ENCODE measurements around the gene ERAS. TPM values are rescaled to one million over a fixed set of nuclear protein-coding genes. Genes with fewer than 3 reads are reported as not detected.

The ERAS gene
- polyA plus RNA-seq, 1 donor from 2014 or later = 3.6 TPM

DNA sequence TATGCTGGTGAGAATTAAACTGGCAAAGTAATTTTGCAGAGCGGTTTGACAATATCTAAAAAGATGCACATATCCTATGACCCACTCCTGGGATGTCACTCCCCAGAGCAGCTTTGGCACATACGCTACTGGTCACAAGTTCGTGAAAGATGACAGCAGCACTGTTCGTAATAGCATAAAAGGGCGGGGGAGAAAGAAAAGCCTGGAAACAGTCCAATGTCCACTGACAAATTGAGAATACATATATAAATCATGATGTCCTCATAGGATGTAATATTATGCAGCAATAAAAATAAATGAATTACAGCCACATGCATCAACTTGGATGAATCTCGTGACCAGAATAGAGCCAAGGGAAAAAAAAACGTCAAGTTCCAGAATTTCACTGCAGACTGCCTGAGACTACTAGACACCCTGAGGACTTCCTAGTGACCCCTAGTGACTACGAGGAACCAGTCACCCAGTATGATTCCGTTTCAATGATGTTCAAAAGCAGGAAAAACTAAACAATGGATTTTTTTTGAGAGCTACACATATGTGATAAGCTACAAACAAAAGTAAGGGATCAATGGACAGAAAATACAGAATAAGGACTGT is 7.3 kb downstream of the ERAS start:
- H3K27me3 ChIP-seq (ENCODE audit: insufficient read depth, low read depth, low read length) = peaks cover 12% of the 10 kb centered on the region
- H3F3A ChIP-seq (ENCODE audit: insufficient read depth, low read length, poor library complexity, severe bottlenecking) = no peaks in the 10 kb centered on the region
- H4K20me1 ChIP-seq (ENCODE audit: insufficient read depth) = no peaks in the 10 kb centered on the region
- no peaks in the 10 kb centered on the region for H3K36me3 ChIP-seq (ENCODE audit: insufficient read depth, low read length)
- no peak overlapping the region for H2AFZ ChIP-seq (ENCODE audit: low read depth, low read length)
- no peaks in the 10 kb centered on the region for H3K9me2 ChIP-seq (ENCODE audit: insufficient read depth, low read length)
- no peaks in the 10 kb centered on the region for H3K9me3 ChIP-seq (ENCODE audit: low read length)
- H3K9ac ChIP-seq (ENCODE audit: low read length) = peak overlapping the region; percentile 89
- H3K79me2 ChIP-seq (replicated peaks; ENCODE audit: insufficient read depth, low read length) = peaks cover 20% of the 10 kb centered on the region
- peak overlapping the region; percentile 87 for H3K27ac ChIP-seq (ENCODE audit: low read length)
- no peak for TF ChIP-seq EZH2 (IDR thresholded peaks at IDR 0.05; ENCODE audit: borderline replicate concordance, insufficient read depth, low read length, poor library complexity, severe bottlenecking)
- no peak for TF ChIP-seq RAD21 (conservative IDR thresholded peaks at IDR 0.05)
- TF ChIP-seq, protein P1, sequence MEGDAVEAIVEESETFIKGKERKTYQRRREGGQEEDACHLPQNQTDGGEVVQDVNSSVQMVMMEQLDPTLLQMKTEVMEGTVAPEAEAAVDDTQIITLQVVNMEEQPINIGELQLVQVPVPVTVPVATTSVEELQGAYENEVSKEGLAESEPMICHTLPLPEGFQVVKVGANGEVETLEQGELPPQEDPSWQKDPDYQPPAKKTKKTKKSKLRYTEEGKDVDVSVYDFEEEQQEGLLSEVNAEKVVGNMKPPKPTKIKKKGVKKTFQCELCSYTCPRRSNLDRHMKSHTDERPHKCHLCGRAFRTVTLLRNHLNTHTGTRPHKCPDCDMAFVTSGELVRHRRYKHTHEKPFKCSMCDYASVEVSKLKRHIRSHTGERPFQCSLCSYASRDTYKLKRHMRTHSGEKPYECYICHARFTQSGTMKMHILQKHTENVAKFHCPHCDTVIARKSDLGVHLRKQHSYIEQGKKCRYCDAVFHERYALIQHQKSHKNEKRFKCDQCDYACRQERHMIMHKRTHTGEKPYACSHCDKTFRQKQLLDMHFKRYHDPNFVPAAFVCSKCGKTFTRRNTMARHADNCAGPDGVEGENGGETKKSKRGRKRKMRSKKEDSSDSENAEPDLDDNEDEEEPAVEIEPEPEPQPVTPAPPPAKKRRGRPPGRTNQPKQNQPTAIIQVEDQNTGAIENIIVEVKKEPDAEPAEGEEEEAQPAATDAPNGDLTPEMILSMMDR (IDR thresholded peaks at IDR 0.05; ENCODE audit: poor library complexity, severe bottlenecking) = peak; percentile 45
- no peak for TF ChIP-seq TAF1 (IDR thresholded peaks at IDR 0.05; ENCODE audit: low read depth)
- TF ChIP-seq POLR2AphosphoS5 (IDR thresholded peaks at IDR 0.05) = no peak
- peak overlapping the region; percentile 82 for H3K4me2 ChIP-seq (ENCODE audit: low read length)
- peak overlapping the region; percentile 84 for H3K4me3 ChIP-seq (ENCODE audit: low read length)

DNA sequence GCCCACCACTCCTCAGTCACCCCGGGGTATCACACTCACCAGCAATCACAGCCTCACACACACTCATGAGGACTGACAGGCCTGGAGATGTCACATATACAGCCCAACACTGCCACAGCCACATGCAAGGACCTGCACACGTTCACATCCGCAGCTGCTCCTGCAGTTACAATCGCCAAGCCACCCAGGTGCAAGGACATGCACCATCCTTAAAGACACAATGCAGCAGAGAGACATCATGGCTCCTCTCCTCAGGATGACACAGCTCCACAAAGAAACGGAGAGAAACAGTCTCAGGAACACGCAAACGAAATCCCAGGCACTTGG is 8.0 kb downstream of the ERAS start:
- Histone ChIP-seq H3K27ac (ENCODE audit: low read length) (peak overlapping the region; percentile 87), H3K4me2 (ENCODE audit: low read length) (no peak overlapping the region), H3K9ac (ENCODE audit: low read length) (peak overlapping the region; percentile 89), H3K36me3 (ENCODE audit: insufficient read depth, low read length) (no peaks in the 10 kb centered on the region), H4K20me1 (ENCODE audit: insufficient read depth) (no peaks in the 10 kb centered on the region), H3F3A (ENCODE audit: insufficient read depth, low read length, poor library complexity, severe bottlenecking) (no peaks in the 10 kb centered on the region), H2AFZ (ENCODE audit: low read depth, low read length) (no peak overlapping the region), H3K9me2 (ENCODE audit: insufficient read depth, low read length) (no peaks in the 10 kb centered on the region), H3K4me3 (ENCODE audit: low read length) (peak overlapping the region; percentile 84), H3K27me3 (ENCODE audit: insufficient read depth, low read depth, low read length) (peaks cover 12% of the 10 kb centered on the region), H3K79me2 (replicated peaks; ENCODE audit: insufficient read depth, low read length) (peaks cover 20% of the 10 kb centered on the region), H3K9me3 (ENCODE audit: low read length) (no peaks in the 10 kb centered on the region)
- peak; percentile 46 for TF ChIP-seq MXI1 (conservative IDR thresholded peaks at IDR 0.05; ENCODE audit: poor library complexity, severe bottlenecking)
- TF ChIP-seq SMC3 (conservative IDR thresholded peaks at IDR 0.05; ENCODE audit: poor library complexity) = no peak
- TF ChIP-seq POLR2AphosphoS5 (IDR thresholded peaks at IDR 0.05) = no peak
- TF ChIP-seq EP300 (conservative IDR thresholded peaks at IDR 0.05; ENCODE audit: poor library complexity, severe bottlenecking) = no peak
- no peak for TF ChIP-seq EZH2 (IDR thresholded peaks at IDR 0.05; ENCODE audit: borderline replicate concordance, insufficient read depth, low read length, poor library complexity, severe bottlenecking)
- TF ChIP-seq, protein P1 (IDR thresholded peaks at IDR 0.05; ENCODE audit: poor library complexity, severe bottlenecking) = no peak
- TF ChIP-seq, protein P2, sequence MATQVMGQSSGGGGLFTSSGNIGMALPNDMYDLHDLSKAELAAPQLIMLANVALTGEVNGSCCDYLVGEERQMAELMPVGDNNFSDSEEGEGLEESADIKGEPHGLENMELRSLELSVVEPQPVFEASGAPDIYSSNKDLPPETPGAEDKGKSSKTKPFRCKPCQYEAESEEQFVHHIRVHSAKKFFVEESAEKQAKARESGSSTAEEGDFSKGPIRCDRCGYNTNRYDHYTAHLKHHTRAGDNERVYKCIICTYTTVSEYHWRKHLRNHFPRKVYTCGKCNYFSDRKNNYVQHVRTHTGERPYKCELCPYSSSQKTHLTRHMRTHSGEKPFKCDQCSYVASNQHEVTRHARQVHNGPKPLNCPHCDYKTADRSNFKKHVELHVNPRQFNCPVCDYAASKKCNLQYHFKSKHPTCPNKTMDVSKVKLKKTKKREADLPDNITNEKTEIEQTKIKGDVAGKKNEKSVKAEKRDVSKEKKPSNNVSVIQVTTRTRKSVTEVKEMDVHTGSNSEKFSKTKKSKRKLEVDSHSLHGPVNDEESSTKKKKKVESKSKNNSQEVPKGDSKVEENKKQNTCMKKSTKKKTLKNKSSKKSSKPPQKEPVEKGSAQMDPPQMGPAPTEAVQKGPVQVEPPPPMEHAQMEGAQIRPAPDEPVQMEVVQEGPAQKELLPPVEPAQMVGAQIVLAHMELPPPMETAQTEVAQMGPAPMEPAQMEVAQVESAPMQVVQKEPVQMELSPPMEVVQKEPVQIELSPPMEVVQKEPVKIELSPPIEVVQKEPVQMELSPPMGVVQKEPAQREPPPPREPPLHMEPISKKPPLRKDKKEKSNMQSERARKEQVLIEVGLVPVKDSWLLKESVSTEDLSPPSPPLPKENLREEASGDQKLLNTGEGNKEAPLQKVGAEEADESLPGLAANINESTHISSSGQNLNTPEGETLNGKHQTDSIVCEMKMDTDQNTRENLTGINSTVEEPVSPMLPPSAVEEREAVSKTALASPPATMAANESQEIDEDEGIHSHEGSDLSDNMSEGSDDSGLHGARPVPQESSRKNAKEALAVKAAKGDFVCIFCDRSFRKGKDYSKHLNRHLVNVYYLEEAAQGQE (IDR thresholded peaks at IDR 0.05; ENCODE audit: borderline replicate concordance) = peak; percentile 15

Measured in neural cell (in vitro differentiated cells).